DND-41 (cell line): Measurements from ENCODE around the gene MAGI3.

ENCODE experiments used
- ATAC-seq: fragments of 200-7000 bp; cut with Tn5 transposase; 3 replicates; pipeline ENCODE4 v1.9.1; 2021; ENCODE audit warnings: low read depth; ENCODE audit not compliant: insufficient read depth
- DNase-seq: peaks from one replicate; pipeline ENCODE4 v3.0.0-alpha.2; 2020
- H2AFZ ChIP-seq: 2 replicates; pipeline ENCODE4 v1.6.0; 2012; ENCODE audit warnings: low read depth, low read length
- H3K27ac ChIP-seq: 2 replicates; pipeline ENCODE4 v1.5.1; 2012; ENCODE audit warnings: low read length, inconsistent platforms
- H3K27me3 ChIP-seq: fragments of 200-600 bp; sonication (generic); 2 replicates; pipeline ENCODE4 v1.6.0; 2012; ENCODE audit warnings: low read length, mild to moderate bottlenecking, inconsistent platforms; ENCODE audit not compliant: insufficient read depth, poor library complexity
- H3K36me3 ChIP-seq: 2 replicates; pipeline ENCODE4 v1.5.1; 2012; ENCODE audit warnings: low read length, inconsistent platforms; ENCODE audit not compliant: insufficient read depth
- H3K4me1 ChIP-seq: 2 replicates; pipeline ENCODE4 v1.5.1; 2012; ENCODE audit warnings: mild to moderate bottlenecking, low read length; ENCODE audit not compliant: insufficient read depth
- H3K4me2 ChIP-seq: 2 replicates; pipeline ENCODE4 v1.6.0; 2012; ENCODE audit warnings: mild to moderate bottlenecking, moderate library complexity, low read length, inconsistent platforms; ENCODE audit not compliant: insufficient read depth
- H3K4me3 ChIP-seq, 2 experiments: fragments of 200-600 bp in 1 of 2; shearing (Covaris generic) in 1 of 2; 2 replicates each; pipeline ENCODE4 v1.5.1; 2012 to 2016; ENCODE audit warnings: inconsistent platforms in 2 of 2, low read length in 2 of 2, mild to moderate bottlenecking in 2 of 2, low read depth in 1 of 2, moderate library complexity in 1 of 2
- H3K79me2 ChIP-seq: 2 replicates; pipeline ENCODE4 v1.6.0; 2012; ENCODE audit warnings: low read length, inconsistent platforms; ENCODE audit not compliant: insufficient read depth
- H3K9ac ChIP-seq: 2 replicates; pipeline ENCODE4 v1.6.0; 2012; ENCODE audit warnings: low read depth, mild to moderate bottlenecking, inconsistent platforms, low read length, moderate library complexity
- H3K9me3 ChIP-seq: 2 replicates; pipeline ENCODE4 v1.5.1; 2012; ENCODE audit warnings: low read length, moderate library complexity, mild to moderate bottlenecking, inconsistent platforms; ENCODE audit not compliant: insufficient read depth, severe bottlenecking
- H4K20me1 ChIP-seq: 2 replicates; pipeline ENCODE4 v1.6.0; 2012; ENCODE audit warnings: low read length; ENCODE audit not compliant: insufficient read depth
- EZH2 ChIP-seq: IDR thresholded peaks from 3 replicates; pipeline ENCODE4 v1.6.1; 2012; ENCODE audit warnings: borderline replicate concordance, low read depth, mild to moderate bottlenecking, moderate library complexity, low read length, inconsistent platforms; ENCODE audit not compliant: severe bottlenecking
- TF ChIP-seq, protein P1 (sequence below): IDR thresholded peaks from 2 replicates; pipeline ENCODE4 v1.5.1; 2012; ENCODE audit warnings: borderline replicate concordance, low read length, moderate library complexity, mild to moderate bottlenecking; ENCODE audit not compliant: poor library complexity, severe bottlenecking; ENCODE audit errors: extremely low read depth

MAGI3 gene

DNA sequence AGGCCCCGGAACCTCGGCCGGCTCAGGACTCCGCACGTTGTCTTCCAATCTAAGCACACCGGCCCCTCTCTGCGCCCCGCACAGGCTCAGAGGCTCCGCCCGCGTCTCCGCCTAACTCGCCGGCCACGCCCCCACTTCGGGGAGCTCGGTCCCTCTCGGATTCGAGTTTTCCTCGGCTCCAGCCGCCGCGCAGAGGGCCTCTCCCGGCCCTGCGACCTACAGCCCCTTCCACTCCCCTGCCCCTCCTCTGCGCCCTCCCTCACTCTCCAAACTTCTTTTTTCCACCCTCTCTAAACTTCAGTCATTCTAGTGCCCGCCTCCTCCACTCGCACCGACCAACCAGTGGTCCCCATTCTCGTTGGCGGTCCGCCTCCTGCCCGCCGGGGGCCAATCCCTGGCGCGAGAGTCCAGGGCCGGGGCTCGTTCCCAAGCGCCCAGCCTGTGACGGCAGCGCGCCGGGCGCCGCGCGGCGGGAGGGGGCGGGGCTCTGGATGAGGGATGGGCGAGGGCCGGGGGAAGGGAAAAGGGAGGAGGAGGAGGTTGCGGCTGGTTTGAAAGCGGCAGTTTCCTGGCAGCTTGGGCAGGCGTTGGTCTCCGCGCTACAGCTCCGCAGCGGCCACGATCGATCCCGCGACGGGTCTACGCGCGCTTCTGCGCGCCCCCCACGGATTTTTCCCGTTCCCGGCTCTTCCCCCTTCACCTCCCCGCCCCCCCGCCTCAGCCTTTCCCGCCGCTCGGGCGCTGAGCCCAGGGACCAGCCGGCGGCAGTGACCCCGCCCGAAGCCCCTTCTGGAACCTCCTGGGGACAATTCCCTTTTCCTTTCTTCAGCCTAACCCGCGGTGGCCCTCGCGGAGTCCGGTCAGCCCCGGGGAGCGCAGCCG, at the start of gene MAGI3:
Gene MAGI3, plus strand, starts transcription at position 563 of the 882 bp plus-strand sequence. CDS start 519 bp downstream, outside the sequence.
- Histone ChIP-seq H3K9ac (peak within 1 kb of the TSS; percentile 91), H3K36me3 (no peaks in the 10 kb centered on the region; the same call in 1 of the 2 replicates), H3K4me2 (peak within 1 kb of the TSS; percentile 71), H4K20me1 (peaks cover 7% of the 10 kb centered on the region; the same call in 1 of the 2 replicates), H3K27ac (peak within 1 kb of the TSS; percentile 81), H2AFZ (peak within 1 kb of the TSS; percentile 85), H3K79me2 (peaks cover 15% of the 10 kb centered on the region), H3K4me1 (peaks cover 46% of the 10 kb centered on the region), H3K4me3 (peak within 1 kb of the TSS; percentile 64 to 73; a peak in 3 of 4 replicates), H3K27me3 (no peaks in the 10 kb centered on the region), H3K9me3 (no peaks in the 10 kb centered on the region)
- peak; percentile 94 for ATAC-seq
- no peak for TF ChIP-seq EZH2
- TF ChIP-seq, protein P1, sequence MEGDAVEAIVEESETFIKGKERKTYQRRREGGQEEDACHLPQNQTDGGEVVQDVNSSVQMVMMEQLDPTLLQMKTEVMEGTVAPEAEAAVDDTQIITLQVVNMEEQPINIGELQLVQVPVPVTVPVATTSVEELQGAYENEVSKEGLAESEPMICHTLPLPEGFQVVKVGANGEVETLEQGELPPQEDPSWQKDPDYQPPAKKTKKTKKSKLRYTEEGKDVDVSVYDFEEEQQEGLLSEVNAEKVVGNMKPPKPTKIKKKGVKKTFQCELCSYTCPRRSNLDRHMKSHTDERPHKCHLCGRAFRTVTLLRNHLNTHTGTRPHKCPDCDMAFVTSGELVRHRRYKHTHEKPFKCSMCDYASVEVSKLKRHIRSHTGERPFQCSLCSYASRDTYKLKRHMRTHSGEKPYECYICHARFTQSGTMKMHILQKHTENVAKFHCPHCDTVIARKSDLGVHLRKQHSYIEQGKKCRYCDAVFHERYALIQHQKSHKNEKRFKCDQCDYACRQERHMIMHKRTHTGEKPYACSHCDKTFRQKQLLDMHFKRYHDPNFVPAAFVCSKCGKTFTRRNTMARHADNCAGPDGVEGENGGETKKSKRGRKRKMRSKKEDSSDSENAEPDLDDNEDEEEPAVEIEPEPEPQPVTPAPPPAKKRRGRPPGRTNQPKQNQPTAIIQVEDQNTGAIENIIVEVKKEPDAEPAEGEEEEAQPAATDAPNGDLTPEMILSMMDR = no peak
- peak; percentile 99 for DNase-seq

DNA sequence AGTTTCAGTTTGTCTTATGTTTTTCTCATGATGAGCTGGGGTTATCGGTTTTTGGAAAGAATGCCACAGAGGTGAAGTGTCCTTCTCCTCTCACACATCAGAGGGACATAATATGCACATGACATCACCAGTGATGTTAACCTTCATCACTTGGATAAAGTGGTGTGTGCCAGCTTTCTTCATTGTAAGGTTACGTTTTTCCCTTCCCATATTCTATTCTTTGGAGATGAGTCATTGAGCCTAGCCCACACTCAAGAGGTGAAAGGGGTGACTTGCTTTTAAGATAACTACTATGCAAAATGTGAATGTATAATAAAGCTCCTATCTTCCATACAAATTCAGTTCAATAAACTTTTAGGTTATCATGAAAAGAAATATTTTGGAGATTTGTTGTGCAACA, 36.7 kb upstream of the MAGI3 start:
- no peaks in the 10 kb centered on the region for H3K27me3 ChIP-seq
- no peak overlapping the region for H3K27ac ChIP-seq
- ATAC-seq (no peak), DNase-seq (no peak)
- no peak overlapping the region for H2AFZ ChIP-seq
- H3K79me2 ChIP-seq = no peaks in the 10 kb centered on the region
- no peak overlapping the region for H3K4me2 ChIP-seq
- no peaks in the 10 kb centered on the region for H3K9me3 ChIP-seq
- H3K9ac ChIP-seq = no peak overlapping the region
- TF ChIP-seq, protein P1 = no peak
- TF ChIP-seq EZH2 = no peak
- H3K4me1 ChIP-seq = no peaks in the 10 kb centered on the region
- H3K4me3 ChIP-seq = no peak overlapping the region
- no peaks in the 10 kb centered on the region for H3K36me3 ChIP-seq
- no peaks in the 10 kb centered on the region for H4K20me1 ChIP-seq

DNA sequence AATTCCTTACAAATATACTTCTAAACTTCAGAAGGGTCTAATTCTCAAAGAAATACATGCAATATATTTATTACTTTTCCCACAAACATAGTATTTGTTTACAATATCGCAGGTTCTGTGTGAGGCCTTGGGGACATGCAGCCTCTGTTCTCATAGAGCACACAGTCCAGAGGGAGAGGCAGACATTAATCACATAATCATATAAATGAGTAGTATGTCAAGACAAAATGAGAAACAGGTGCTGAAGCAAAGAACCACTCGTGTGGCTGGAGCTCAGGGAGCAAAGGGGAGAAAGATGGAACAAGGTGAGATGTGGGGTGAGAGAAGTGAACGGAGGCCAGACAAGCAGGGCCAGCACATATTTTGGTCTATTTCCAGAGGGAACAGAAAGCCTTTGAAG, 26.4 kb upstream of the MAGI3 start:
- Histone ChIP-seq H3K4me3 (no peak overlapping the region), H3K4me2 (no peak overlapping the region), H3K36me3 (no peaks in the 10 kb centered on the region), H3K79me2 (no peaks in the 10 kb centered on the region), H3K4me1 (no peaks in the 10 kb centered on the region), H2AFZ (no peak overlapping the region), H3K9me3 (no peaks in the 10 kb centered on the region), H3K9ac (no peak overlapping the region), H3K27ac (no peak overlapping the region), H4K20me1 (no peaks in the 10 kb centered on the region), H3K27me3 (no peaks in the 10 kb centered on the region)
- DNase-seq = no peak
- TF ChIP-seq, protein P1 = no peak
- no peak for TF ChIP-seq EZH2
- no peak for ATAC-seq
